GM18858 (cell line): ENCODE results near the gene SLC38A1.
A peak's percentile ranks its signal among the peaks of the same experiment; 100 is the strongest.

Experiments
- ATAC-seq: cut with Tn5 transposase; IDR thresholded peaks from one replicate; pipeline ENCODE4 v1.9.1; 2021; ENCODE audit not compliant: unreplicated experiment

The SLC38A1 gene

GRCh38 chr12:46234000-46234399, 34.8 kb downstream of the SLC38A1 start:
- no peak for ATAC-seq

GRCh38 chr12:46233423-46233822, 35.4 kb downstream of the SLC38A1 start:
- ATAC-seq: no peak

- ATAC-seq: no peak
Measured at GRCh38 chr12:46230983-46231382, 37.9 kb downstream of the SLC38A1 start.

GRCh38 chr12:46230306-46230705, 38.5 kb downstream of the SLC38A1 start:
- ATAC-seq: no peak

GRCh38 chr12:46227616-46228015, 41.2 kb downstream of the SLC38A1 start:
- ATAC-seq: no peak

- no peak for ATAC-seq
Measured at GRCh38 chr12:46224386-46224785, 44.5 kb downstream of the SLC38A1 start.

- ATAC-seq: no peak
Measured at GRCh38 chr12:46223047-46223446, 45.8 kb downstream of the SLC38A1 start.

GRCh38 chr12:46222636-46223035, 46.2 kb downstream of the SLC38A1 start:
- no peak for ATAC-seq

- ATAC-seq: no peak
Measured at GRCh38 chr12:46221255-46222128, 47.4 kb downstream of the SLC38A1 start.

- ATAC-seq: no peak
Measured at GRCh38 chr12:46219877-46220655, 48.8 kb downstream of the SLC38A1 start.

- no peak for ATAC-seq
Measured at GRCh38 chr12:46219132-46219876, 49.5 kb downstream of the SLC38A1 start.

GRCh38 chr12:46218322-46219095, 50.3 kb downstream of the SLC38A1 start:
- ATAC-seq: no peak

GRCh38 chr12:46217541-46218321, 51.1 kb downstream of the SLC38A1 start:
- ATAC-seq: peak; percentile 56

- ATAC-seq: peak; percentile 53
Measured at GRCh38 chr12:46214668-46215436, 54.0 kb downstream of the SLC38A1 start.

GRCh38 chr12:46212108-46212982, 56.5 kb downstream of the SLC38A1 start:
- no peak for ATAC-seq

GRCh38 chr12:46210873-46211439, 57.9 kb downstream of the SLC38A1 start:
- ATAC-seq: no peak

- peak; percentile 51 for ATAC-seq
Measured at GRCh38 chr12:46209914-46210872, 58.6 kb downstream of the SLC38A1 start.
